ENCODE measurements around the gene C8B. TPM values are rescaled to one million over a fixed set of nuclear protein-coding genes. Genes with fewer than 3 reads are reported as not detected.
A peak's percentile ranks its signal among the peaks of the same experiment; 100 is the strongest.

The C8B gene
- total and polyA plus RNA-seq, 9 donors = 0.25 to 0.40 TPM; not detected in 7

DNA sequence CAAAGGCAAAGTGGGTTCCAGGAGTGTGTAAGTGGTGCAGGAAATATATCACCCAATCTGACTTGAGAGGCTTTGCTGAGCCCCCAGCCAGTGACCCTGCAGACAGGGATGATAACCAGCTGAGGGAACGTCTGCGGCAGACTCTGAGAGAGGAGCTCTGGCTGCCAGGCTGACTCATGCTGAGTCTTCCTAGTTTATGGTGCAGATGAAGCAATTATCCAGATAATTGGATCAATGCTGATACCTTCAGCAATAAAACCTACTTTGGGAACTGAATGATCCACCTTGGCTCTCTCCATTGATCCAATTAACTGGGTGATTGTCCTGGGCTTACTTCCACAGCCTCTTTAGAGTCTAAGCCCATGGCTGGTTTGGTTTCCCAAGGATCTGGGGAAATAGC is 7.3 kb downstream of the C8B start:
- Histone ChIP-seq H3K27me3 (ENCODE audit: control insufficient read depth, insufficient read depth, low read length) (no peaks in the 10 kb centered on the region), H3K36me3 (ENCODE audit: control insufficient read depth, insufficient read depth, low read length) (no peaks in the 10 kb centered on the region), H3K4me1 (ENCODE audit: control insufficient read depth, insufficient read depth, low read length) (no peaks in the 10 kb centered on the region), H3K4me3 (ENCODE audit: low read length) (no peak overlapping the region), H3K9me3 (replicated peaks; ENCODE audit: control insufficient read depth, low read depth, low read length) (no peaks in the 10 kb centered on the region), H3K27ac (ENCODE audit: low read length) (no peak overlapping the region)
- 37% methylated on average over 2 of the region's 2 CpGs for WGBS (ENCODE audit: insufficient coverage)
- no peak for DNase-seq

DNA sequence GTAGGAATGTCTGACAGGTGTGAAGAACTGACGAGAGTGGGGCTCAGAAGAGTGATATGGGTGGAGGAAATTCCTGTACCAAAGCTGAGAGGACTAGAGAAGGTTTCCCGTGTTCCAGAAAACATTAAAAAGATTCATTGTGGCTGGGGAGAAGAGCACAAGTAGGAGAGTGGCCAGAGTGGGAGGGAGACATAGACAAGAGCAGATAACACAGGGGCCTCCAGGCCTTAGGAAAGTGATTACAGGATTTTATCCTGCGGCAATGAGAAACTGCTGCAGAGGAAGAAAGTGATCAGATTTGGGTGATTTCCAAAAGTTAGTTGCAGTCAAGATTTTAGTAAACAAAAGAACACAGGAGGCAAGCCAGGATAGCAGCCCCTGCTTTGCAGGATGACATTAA is 7.9 kb downstream of the C8B start:
- Histone ChIP-seq H3K4me1 (ENCODE audit: control insufficient read depth, insufficient read depth, low read length) (no peaks in the 10 kb centered on the region), H3K27ac (ENCODE audit: low read length) (no peak overlapping the region), H3K27me3 (ENCODE audit: control insufficient read depth, insufficient read depth, low read length) (no peaks in the 10 kb centered on the region), H3K4me3 (ENCODE audit: low read length) (no peak overlapping the region), H3K9me3 (replicated peaks; ENCODE audit: control insufficient read depth, low read depth, low read length) (no peaks in the 10 kb centered on the region), H3K36me3 (ENCODE audit: control insufficient read depth, insufficient read depth, low read length) (no peaks in the 10 kb centered on the region)
- DNase-seq = peak; percentile 4
- WGBS (ENCODE audit: insufficient coverage) = 21% methylated on average over 2 of the region's 3 CpGs

DNA sequence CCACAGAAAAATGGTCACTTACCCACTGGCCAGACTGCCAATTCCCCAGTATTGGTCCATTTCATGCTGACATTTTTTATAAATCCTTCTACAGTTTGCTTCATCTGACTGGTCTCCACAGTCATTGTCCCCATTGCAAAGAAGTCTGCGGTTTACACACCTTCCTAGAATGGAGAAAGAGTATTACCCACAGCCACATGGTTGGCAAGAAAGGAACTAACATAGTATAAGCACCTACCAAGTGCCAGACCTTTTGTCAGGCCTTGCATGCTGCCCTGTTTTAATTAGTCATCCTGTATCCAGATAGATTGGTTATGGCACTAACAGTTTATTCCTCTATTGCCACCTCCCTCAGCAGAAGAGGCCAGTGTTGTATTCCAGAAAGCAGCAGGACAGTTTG is 11.2 kb downstream of the C8B start:
- no peak for DNase-seq
- Histone ChIP-seq H3K4me3 (ENCODE audit: low read length) (no peak overlapping the region), H3K36me3 (ENCODE audit: control insufficient read depth, insufficient read depth, low read length) (no peaks in the 10 kb centered on the region), H3K4me1 (ENCODE audit: control insufficient read depth, insufficient read depth, low read length) (no peaks in the 10 kb centered on the region), H3K27me3 (ENCODE audit: control insufficient read depth, insufficient read depth, low read length) (peaks cover 2% of the 10 kb centered on the region), H3K9me3 (replicated peaks; ENCODE audit: control insufficient read depth, low read depth, low read length) (no peaks in the 10 kb centered on the region), H3K27ac (ENCODE audit: low read length) (no peak overlapping the region)
- WGBS (ENCODE audit: insufficient coverage) = no CpG with 5 or more reads among the region's 1 CpG

DNA sequence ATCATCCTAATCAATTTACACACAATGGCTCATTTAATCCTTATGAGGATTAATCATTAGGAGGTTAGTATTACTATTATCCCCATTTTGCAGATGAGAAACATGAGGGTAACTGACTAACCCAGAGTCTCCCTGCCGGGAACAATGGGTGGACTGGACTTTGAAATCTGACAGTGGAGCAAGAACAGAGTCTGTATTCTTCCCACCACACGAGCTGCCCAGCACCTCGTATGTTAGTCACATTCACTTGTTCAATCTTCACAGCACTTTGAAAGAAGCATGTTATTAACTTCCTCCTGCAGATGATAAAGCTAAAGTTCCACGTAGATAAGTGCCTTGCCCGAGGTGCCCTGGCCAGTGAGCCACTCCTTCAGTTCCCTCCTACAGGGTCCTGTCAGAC is 12.4 kb downstream of the C8B start:
- H3K4me3 ChIP-seq (ENCODE audit: low read length) = no peak overlapping the region
- H3K9me3 ChIP-seq (replicated peaks; ENCODE audit: control insufficient read depth, low read depth, low read length) = no peaks in the 10 kb centered on the region
- 76% methylated on average over 2 of the region's 5 CpGs for WGBS (ENCODE audit: insufficient coverage)
- no peaks in the 10 kb centered on the region for H3K4me1 ChIP-seq (ENCODE audit: control insufficient read depth, insufficient read depth, low read length)
- peaks cover 2% of the 10 kb centered on the region for H3K27me3 ChIP-seq (ENCODE audit: control insufficient read depth, insufficient read depth, low read length)
- H3K27ac ChIP-seq (ENCODE audit: low read length) = no peak overlapping the region
- DNase-seq = no peak
- no peaks in the 10 kb centered on the region for H3K36me3 ChIP-seq (ENCODE audit: control insufficient read depth, insufficient read depth, low read length)

DNA sequence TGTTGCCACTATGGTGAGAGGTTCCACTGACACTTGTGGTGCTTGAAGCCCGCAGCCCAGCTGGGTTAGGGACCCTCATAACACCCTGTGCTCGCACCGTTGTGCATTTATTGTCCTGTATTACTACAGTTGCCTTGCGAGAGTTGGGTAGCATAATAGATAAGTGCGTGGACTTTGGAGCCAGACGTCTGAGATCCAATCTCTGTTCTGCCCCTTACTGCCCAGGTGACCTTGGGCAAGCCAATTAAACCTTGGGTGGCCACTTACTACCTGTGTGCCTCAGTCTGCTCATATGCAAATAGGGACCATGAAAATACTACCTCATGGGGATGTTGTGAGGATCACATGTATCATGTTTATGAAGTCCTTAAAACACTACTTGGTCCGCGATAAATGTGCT is 13.3 kb downstream of the C8B start:
- H3K9me3 ChIP-seq (replicated peaks; ENCODE audit: control insufficient read depth, low read depth, low read length) = no peaks in the 10 kb centered on the region
- H3K4me1 ChIP-seq (ENCODE audit: control insufficient read depth, insufficient read depth, low read length) = no peaks in the 10 kb centered on the region
- H3K27ac ChIP-seq (ENCODE audit: low read length) = no peak overlapping the region
- DNase-seq = no peak
- H3K4me3 ChIP-seq (ENCODE audit: low read length) = no peak overlapping the region
- 96% methylated on average over 4 of the region's 8 CpGs for WGBS (ENCODE audit: insufficient coverage)
- no peaks in the 10 kb centered on the region for H3K36me3 ChIP-seq (ENCODE audit: control insufficient read depth, insufficient read depth, low read length)
- peaks cover 2% of the 10 kb centered on the region for H3K27me3 ChIP-seq (ENCODE audit: control insufficient read depth, insufficient read depth, low read length)

DNA sequence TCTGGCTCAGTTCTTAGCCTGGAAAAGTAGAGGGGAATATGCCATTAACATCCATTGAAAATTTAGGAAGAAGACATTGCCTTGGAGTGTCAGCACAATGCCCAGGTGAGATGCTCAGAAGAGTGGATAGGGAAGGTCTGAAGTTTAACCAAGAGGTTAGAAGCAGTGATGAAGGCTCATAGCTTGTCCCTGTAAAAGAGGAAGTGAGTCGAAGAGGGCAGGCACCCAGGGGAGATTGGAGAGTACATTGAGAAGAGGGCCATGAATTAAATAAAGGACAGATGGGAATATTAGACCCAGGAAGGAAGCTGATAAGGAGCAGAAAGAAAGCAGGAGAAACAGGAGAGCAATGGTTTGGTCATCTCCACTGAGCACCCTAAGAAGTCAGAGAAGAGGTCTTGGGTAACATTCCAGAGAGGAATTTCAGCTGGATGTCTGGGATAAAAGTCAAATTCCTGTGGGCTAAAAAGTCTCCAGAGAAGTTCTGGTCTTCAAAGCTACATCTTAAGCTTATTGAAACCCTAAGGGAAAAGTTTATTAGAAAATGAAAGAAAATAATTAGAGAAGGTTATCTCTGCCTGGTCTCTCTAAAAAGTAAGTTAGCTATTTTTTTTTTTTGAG is 17.3 kb downstream of the C8B start:
- Histone ChIP-seq H3K4me3 (ENCODE audit: low read length) (no peak overlapping the region), H3K4me1 (ENCODE audit: control insufficient read depth, insufficient read depth, low read length) (no peaks in the 10 kb centered on the region), H3K27me3 (ENCODE audit: control insufficient read depth, insufficient read depth, low read length) (peaks cover 2% of the 10 kb centered on the region), H3K27ac (ENCODE audit: low read length) (no peak overlapping the region), H3K9me3 (replicated peaks; ENCODE audit: control insufficient read depth, low read depth, low read length) (no peaks in the 10 kb centered on the region), H3K36me3 (ENCODE audit: control insufficient read depth, insufficient read depth, low read length) (no peaks in the 10 kb centered on the region)
- DNase-seq = no peak
- 85% methylated on average over 1 of the region's 1 CpG for WGBS (ENCODE audit: insufficient coverage)

DNA sequence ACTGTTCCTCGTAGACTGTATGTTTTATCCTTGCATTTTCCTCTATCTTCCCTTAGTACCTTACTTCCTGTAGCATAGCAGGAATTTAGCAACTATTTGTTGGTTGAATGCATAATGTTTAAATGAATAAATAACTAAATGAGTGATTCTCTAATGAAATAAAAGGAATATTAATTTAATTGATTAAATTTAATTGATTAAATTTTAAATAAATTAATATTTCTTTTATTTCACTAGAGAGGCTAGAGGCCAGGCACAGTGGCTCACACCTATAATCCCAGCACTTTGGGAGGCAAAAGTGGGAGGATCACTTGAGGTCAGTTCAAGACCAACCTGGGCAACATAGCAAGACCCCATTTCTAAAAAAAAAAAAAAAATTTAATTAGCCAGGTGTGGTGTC is 25.8 kb downstream of the C8B start:
- DNase-seq = no peak
- H3K9me3 ChIP-seq (replicated peaks; ENCODE audit: control insufficient read depth, low read depth, low read length) = no peaks in the 10 kb centered on the region
- no peaks in the 10 kb centered on the region for H3K4me1 ChIP-seq (ENCODE audit: control insufficient read depth, insufficient read depth, low read length)
- H3K4me3 ChIP-seq (ENCODE audit: low read length) = no peak overlapping the region
- WGBS (ENCODE audit: insufficient coverage) = no CpG with 5 or more reads among the region's 1 CpG
- no peaks in the 10 kb centered on the region for H3K36me3 ChIP-seq (ENCODE audit: control insufficient read depth, insufficient read depth, low read length)
- no peak overlapping the region for H3K27ac ChIP-seq (ENCODE audit: low read length)
- H3K27me3 ChIP-seq (ENCODE audit: control insufficient read depth, insufficient read depth, low read length) = no peaks in the 10 kb centered on the region

DNA sequence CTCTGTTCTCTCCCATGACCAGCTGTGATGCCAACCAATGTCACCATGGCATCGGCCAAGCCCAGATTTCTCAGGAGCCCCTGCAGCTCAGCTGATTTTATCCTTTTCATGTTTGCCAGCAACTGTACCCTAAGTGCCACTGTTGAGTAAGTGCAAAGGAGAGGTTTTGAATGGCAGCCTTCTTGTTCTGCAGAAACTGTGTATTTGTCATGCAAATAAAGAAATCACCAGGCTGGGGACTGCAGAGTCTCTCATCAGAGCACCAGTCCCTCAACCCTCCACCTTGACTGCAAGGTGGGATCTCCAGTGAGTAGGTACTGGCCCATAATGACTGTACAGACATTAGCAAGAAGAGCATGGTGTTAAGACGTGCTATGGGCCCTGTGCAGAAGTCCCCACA is 26.6 kb downstream of the C8B start:
- no peak for DNase-seq
- H3K4me1 ChIP-seq (ENCODE audit: control insufficient read depth, insufficient read depth, low read length) = no peaks in the 10 kb centered on the region
- H3K27me3 ChIP-seq (ENCODE audit: control insufficient read depth, insufficient read depth, low read length) = no peaks in the 10 kb centered on the region
- no peaks in the 10 kb centered on the region for H3K36me3 ChIP-seq (ENCODE audit: control insufficient read depth, insufficient read depth, low read length)
- H3K9me3 ChIP-seq (replicated peaks; ENCODE audit: control insufficient read depth, low read depth, low read length) = no peaks in the 10 kb centered on the region
- no peak overlapping the region for H3K27ac ChIP-seq (ENCODE audit: low read length)
- H3K4me3 ChIP-seq (ENCODE audit: low read length) = no peak overlapping the region
- WGBS (ENCODE audit: insufficient coverage) = no CpG with 5 or more reads among the region's 2 CpGs

DNA sequence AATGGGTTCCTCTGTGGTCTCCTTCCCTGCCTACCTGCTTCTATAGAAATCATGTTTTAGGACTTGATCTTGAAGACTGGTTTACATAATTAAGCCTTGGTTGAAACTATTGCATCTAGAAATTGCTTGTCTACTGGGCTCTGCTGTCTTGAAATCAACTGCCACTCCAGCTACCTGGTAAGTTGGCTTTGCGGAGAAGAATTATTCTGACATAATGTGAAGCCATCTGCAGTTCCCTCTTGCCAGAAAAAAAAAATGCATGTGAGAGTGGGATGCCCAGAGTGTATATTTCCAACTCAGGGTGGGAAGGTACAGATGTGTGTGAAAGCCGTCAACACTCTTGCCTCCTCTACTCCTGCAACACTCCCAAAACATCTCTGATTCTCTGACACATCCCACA is 27.2 kb downstream of the C8B start:
- no peak for DNase-seq
- H3K27me3 ChIP-seq (ENCODE audit: control insufficient read depth, insufficient read depth, low read length) = no peaks in the 10 kb centered on the region
- H3K4me3 ChIP-seq (ENCODE audit: low read length) = no peak overlapping the region
- no peaks in the 10 kb centered on the region for H3K4me1 ChIP-seq (ENCODE audit: control insufficient read depth, insufficient read depth, low read length)
- H3K27ac ChIP-seq (ENCODE audit: low read length) = no peak overlapping the region
- no peaks in the 10 kb centered on the region for H3K9me3 ChIP-seq (replicated peaks; ENCODE audit: control insufficient read depth, low read depth, low read length)
- no peaks in the 10 kb centered on the region for H3K36me3 ChIP-seq (ENCODE audit: control insufficient read depth, insufficient read depth, low read length)
- WGBS (ENCODE audit: insufficient coverage) = 100% methylated on average over 1 of the region's 2 CpGs

DNA sequence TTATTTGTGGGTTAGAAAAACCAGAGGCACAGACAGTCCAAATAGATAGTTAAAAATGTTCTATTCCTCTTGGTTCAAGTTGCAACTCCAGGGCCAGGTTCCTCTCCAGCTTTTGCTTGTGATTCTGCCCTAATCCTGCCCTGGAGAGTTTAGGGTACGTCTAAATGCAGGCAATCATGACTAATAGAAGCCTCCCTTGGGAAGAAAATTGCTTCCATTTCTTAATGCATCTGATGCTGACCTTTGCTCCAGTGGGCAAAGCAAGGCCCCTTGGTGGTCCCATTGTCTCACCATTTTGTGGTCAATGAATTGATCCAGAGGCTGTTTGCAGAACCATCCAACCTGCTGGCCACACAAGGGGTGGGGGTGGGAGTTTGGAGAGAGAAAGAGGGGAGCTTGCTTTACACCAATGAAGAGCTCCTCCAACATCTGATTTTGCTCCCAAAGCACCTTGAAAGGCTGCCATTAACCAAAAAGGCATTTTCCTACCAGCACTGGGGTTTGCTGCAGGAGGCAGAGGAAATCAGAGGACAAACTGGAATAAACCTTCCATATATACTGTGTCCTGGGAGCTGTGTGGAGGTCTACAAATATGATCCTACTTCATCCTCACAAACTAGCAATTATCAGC is 31.3 kb downstream of the C8B start:
- 0% methylated on average over 1 of the region's 1 CpG for WGBS (ENCODE audit: insufficient coverage)
- H3K27me3 ChIP-seq (ENCODE audit: control insufficient read depth, insufficient read depth, low read length) = no peaks in the 10 kb centered on the region
- H3K9me3 ChIP-seq (replicated peaks; ENCODE audit: control insufficient read depth, low read depth, low read length) = no peaks in the 10 kb centered on the region
- no peaks in the 10 kb centered on the region for H3K36me3 ChIP-seq (ENCODE audit: control insufficient read depth, insufficient read depth, low read length)
- no peak overlapping the region for H3K27ac ChIP-seq (ENCODE audit: low read length)
- DNase-seq = no peak
- no peaks in the 10 kb centered on the region for H3K4me1 ChIP-seq (ENCODE audit: control insufficient read depth, insufficient read depth, low read length)
- no peak overlapping the region for H3K4me3 ChIP-seq (ENCODE audit: low read length)

DNA sequence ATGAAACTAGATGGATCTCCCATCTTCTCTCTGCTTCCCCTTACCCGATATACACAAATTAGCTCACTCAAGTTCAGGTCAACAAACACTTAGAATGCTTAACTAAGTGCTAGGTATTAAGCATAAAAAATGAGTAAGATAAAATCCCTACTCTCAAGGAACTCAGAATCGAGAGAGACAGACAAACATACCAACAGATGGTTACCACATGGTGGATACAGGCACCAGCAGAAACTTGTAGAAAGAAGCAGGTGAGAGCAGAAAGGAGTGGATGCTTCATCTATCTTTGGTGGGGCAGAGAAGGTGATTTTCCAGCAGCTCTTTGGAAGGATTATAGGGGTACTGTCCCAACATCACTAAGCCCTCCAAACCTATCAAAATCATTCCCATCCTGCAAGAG is 32.2 kb downstream of the C8B start:
- Histone ChIP-seq H3K27me3 (ENCODE audit: control insufficient read depth, insufficient read depth, low read length) (peaks cover 2% of the 10 kb centered on the region), H3K27ac (ENCODE audit: low read length) (no peak overlapping the region), H3K4me1 (ENCODE audit: control insufficient read depth, insufficient read depth, low read length) (no peaks in the 10 kb centered on the region), H3K4me3 (ENCODE audit: low read length) (no peak overlapping the region), H3K9me3 (replicated peaks; ENCODE audit: control insufficient read depth, low read depth, low read length) (no peaks in the 10 kb centered on the region), H3K36me3 (ENCODE audit: control insufficient read depth, insufficient read depth, low read length) (no peaks in the 10 kb centered on the region)
- WGBS (ENCODE audit: insufficient coverage) = no CpG with 5 or more reads among the region's 2 CpGs
- no peak for DNase-seq

Data from muscle of leg (tissue), 11 donors.